ENCODE measurements around the gene PLPPR1. TPM values are rescaled to one million over a fixed set of nuclear protein-coding genes. Genes with fewer than 3 reads are reported as not detected.

PLPPR1 gene
- total RNA-seq, 1 experiment from 2014 or later = not detected

GRCh38 chr9:101197026-101197425 is 168.5 kb downstream of the PLPPR1 start:
- H3K9ac ChIP-seq (ENCODE audit: low read length) = no peak overlapping the region
- no peak overlapping the region for H3K4me3 ChIP-seq (replicated peaks in 1 of 2; ENCODE audit: low read depth in 1 of 2, low read length in 2 of 2)
- 0 out of 2 replicates have a peak, but pooled peaks cover 12% of the 10 kb centered on the region for H3K27me3 ChIP-seq (ENCODE audit: insufficient read depth, low read length)
- no peaks in the 10 kb centered on the region for H3K36me3 ChIP-seq (ENCODE audit: control insufficient read depth in 1 of 2, insufficient read depth in 2 of 2, low read length in 2 of 2)
- H3K27ac ChIP-seq (ENCODE audit: low read depth, low read length) = no peak overlapping the region
- H3K4me1 ChIP-seq (ENCODE audit: control insufficient read depth in 1 of 2, insufficient read depth in 2 of 2, low read length in 2 of 2) = no peaks in the 10 kb centered on the region
- no peaks in the 10 kb centered on the region for H3K9me2 ChIP-seq (ENCODE audit: insufficient read depth)
- H3K79me2 ChIP-seq (ENCODE audit: insufficient read depth, low read length) = no peaks in the 10 kb centered on the region
- TF ChIP-seq FOSL1 (IDR thresholded peaks at IDR 0.05; ENCODE audit: low read depth) (no peak), ATF3 (IDR thresholded peaks at IDR 0.05) (no peak), SIN3A (IDR thresholded peaks at IDR 0.05; ENCODE audit: low read depth) (no peak), POLR2A (IDR thresholded peaks at IDR 0.05; ENCODE audit: borderline replicate concordance, extremely low read depth, insufficient read depth, insufficient read length) (no peak), ZFX (IDR thresholded peaks at IDR 0.05) (no peak), EZH2 (IDR thresholded peaks at IDR 0.05) (no peak), CBX3 (IDR thresholded peaks at IDR 0.05; ENCODE audit: low read depth) (no peak), SP1 (IDR thresholded peaks at IDR 0.05; ENCODE audit: low read depth) (no peak), REST (IDR thresholded peaks at IDR 0.05; ENCODE audit: low read depth) (no peak), YY1 (IDR thresholded peaks at IDR 0.05; ENCODE audit: extremely low read depth, insufficient replicate concordance, low read depth, low read length) (no peak), ELF1 (IDR thresholded peaks at IDR 0.05; ENCODE audit: borderline replicate concordance, low read depth) (no peak)
- TF ChIP-seq, protein P1, sequence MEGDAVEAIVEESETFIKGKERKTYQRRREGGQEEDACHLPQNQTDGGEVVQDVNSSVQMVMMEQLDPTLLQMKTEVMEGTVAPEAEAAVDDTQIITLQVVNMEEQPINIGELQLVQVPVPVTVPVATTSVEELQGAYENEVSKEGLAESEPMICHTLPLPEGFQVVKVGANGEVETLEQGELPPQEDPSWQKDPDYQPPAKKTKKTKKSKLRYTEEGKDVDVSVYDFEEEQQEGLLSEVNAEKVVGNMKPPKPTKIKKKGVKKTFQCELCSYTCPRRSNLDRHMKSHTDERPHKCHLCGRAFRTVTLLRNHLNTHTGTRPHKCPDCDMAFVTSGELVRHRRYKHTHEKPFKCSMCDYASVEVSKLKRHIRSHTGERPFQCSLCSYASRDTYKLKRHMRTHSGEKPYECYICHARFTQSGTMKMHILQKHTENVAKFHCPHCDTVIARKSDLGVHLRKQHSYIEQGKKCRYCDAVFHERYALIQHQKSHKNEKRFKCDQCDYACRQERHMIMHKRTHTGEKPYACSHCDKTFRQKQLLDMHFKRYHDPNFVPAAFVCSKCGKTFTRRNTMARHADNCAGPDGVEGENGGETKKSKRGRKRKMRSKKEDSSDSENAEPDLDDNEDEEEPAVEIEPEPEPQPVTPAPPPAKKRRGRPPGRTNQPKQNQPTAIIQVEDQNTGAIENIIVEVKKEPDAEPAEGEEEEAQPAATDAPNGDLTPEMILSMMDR (IDR thresholded peaks at IDR 0.05 in 2 of 3, conservative IDR thresholded peaks at IDR 0.05 in 1 of 3; ENCODE audit: borderline replicate concordance in 1 of 3, insufficient read depth in 1 of 3, low read depth in 2 of 3, low read length in 2 of 3) = no peak
- H3K4me2 ChIP-seq (ENCODE audit: low read length) = no peak overlapping the region
- POLR2A ChIA-PET = no interaction called here
- DNase-seq (ENCODE audit: low read depth, low spot score) (no peak), ATAC-seq (no peak)
- BruUV-seq (replicated peaks) = no TSS peak
- CTCF ChIA-PET = no interaction called here
- no peaks in the 10 kb centered on the region for H4K20me1 ChIP-seq (ENCODE audit: insufficient read depth)
- H3K9me3 ChIP-seq (ENCODE audit: control insufficient read depth in 1 of 2, insufficient read depth in 1 of 2, low read depth in 1 of 2, low read length in 2 of 2) = no peaks in the 10 kb centered on the region
- intact Hi-C loops (cut with micrococcal nuclease) = no loop called here
- RAD21 ChIA-PET (ENCODE audit: low non-redundant PET in 1 of 2, low total read pairs in 2 of 2, uncharacterized antibody in 2 of 2, unreplicated experiment in 2 of 2) = no interaction called here
- H2AFZ ChIP-seq (ENCODE audit: low read depth, low read length, poor library complexity, severe bottlenecking) = no peak overlapping the region
